ENCODE measurements around the gene STOX2. TPM values are rescaled to one million over a fixed set of nuclear protein-coding genes. Genes with fewer than 3 reads are reported as not detected.

The STOX2 gene
- total and polyA plus RNA-seq, 2 of the 13 experiments (the other 11 are each of a cell fraction or from before 2014, with no cell fraction given) = 0.01 to 0.15 TPM

- TF ChIP-seq ZBTB40 (IDR thresholded peaks at IDR 0.05) = no peak
- no peak for TF ChIP-seq ZBTB40 (CRISPR knock-in tag; IDR thresholded peaks at IDR 0.05)
- TF ChIP-seq SATB2 (CRISPR knock-in tag; IDR thresholded peaks at IDR 0.05) = no peak
- no peak for TF ChIP-seq CTCF (CRISPR knock-in tag; IDR thresholded peaks at IDR 0.05)
- no peak for TF ChIP-seq NFE2L1 (CRISPR knock-in tag; IDR thresholded peaks at IDR 0.05; ENCODE audit: borderline replicate concordance)
- no peak for TF ChIP-seq FOXC1 (CRISPR knock-in tag; IDR thresholded peaks at IDR 0.05; ENCODE audit: borderline replicate concordance)
- no peak for TF ChIP-seq LRRFIP1 (CRISPR knock-in tag; conservative IDR thresholded peaks at IDR 0.05)
- no peak for TF ChIP-seq THAP8 (CRISPR knock-in tag; IDR thresholded peaks at IDR 0.05; ENCODE audit: borderline replicate concordance)
- TF ChIP-seq CENPT (CRISPR knock-in tag; IDR thresholded peaks at IDR 0.05; ENCODE audit: low read depth) = no peak
- no peak for TF ChIP-seq THRA (CRISPR knock-in tag; IDR thresholded peaks at IDR 0.05; ENCODE audit: borderline replicate concordance)
- no peak for TF ChIP-seq TARDBP (CRISPR knock-in tag; IDR thresholded peaks at IDR 0.05)
Observed at GRCh38 chr4:183870997-183871396, 34.1 kb upstream of the STOX2 start (continued).
